Limb (tissue), 2 donors: ENCODE data around the gene FOXL3.
"Not testable (repeated sequence)": the region's sequence is repeated elsewhere in the genome, so short reads cannot be mapped to it uniquely, and the experiment has no call there.

Source experiments
- DNase-seq, 2 donors: peaks; one replicate each; pipeline ENCODE4 v3.0.0-alpha.2; 2016; ENCODE audit errors: extremely low spot score in 2 of 2

FOXL3 gene

DNA sequence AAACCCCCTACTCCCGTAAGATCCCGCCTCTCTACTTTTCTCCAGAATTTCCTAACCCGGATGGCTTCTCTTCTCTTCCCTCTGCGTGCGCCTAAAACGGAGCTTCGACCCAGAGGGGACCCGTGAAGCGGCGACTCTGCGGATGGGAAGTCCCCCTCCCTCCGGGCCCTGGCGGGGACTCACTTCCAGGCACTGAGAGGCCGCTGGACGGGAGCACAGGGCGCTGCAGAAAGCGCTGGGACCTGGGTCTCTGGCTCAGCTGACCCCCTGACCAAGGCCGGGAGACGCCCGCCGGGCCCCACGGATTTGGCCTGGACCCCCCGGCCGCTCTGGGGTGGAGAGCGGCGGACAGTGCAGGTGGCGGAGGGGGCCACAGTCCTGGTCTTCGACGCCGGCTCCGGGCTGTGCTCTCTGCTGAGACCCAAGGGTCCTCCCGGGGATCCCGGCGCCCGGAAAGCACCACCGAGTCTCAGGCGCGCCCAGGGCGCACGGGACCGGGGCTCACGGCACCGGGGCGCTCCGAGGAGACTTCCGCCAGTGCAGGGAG, 688 bp upstream of the FOXL3 start:
- DNase-seq, result no peak

DNA sequence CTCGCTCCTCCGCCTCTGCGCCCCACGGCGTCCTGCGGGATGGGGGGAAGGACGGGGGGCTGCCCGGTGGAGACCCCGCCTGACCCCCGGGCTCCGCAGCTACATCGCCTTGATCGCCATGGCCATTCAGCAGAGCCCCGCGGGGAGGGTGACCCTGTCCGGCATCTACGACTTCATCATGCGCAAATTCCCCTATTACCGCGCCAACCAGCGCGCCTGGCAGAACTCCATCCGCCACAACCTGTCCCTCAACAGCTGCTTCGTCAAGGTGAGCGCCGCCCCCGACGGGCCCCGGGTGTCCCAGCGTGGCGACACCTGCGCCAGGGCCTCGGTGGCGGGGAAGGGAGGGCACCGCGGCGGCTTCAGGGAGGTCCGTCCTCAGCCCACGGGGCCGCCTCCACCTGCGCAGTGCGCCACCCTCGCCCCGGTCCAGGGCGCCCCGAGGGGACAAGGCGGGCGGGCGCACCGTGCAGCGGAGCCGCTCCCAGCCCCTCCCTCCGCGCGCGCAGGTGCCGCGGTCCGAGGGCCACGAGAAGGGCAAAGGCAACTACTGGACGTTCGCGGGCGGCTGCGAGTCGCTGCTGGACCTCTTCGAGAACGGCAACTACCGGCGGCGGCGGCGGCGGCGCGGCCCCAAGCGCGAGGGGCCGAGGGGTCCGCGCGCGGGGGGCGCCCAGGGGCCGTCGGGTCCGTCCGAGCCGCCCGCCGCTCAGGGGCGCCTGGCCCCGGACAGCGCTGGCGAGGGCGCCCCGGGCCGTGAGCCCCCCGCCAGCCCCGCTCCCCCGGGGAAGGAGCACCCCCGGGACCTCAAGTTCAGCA, 793 bp downstream of the FOXL3 start:
- DNase-seq, result peak in 1 of 2 donors; percentile 29

DNA sequence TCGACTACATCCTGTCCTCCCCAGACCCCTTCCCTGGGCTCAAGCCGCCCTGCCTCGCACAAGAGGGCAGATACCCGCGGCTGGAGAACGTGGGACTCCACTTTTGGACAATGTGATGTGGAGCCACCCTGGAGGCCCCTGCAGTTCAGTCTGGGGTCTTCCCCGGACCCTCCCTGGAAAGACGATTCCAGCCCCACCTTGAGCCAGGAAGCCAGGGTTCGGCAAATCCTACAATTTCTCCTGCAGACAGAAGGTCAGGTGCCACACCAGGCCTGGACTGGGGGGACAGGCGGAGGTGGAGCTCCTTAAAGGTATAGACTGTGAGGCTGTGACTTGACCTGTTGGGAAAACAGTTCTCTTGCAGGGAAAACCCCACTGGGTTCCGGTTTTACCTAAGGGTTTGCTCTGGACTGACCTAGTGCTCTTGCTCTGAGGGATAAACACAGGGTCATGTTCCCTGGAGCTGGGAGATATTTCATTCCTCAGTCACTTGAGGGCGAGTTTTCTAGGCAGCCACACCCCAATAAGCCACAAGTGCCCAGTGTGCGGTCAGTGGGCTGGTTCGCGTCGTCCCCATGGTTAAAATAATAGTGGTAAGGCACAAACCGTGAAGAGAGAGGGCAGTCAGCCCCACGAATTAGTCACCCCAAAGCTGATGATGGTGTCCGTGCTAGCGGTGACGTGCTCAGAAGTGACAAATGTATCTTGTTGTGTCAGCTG, 1.6 kb downstream of the FOXL3 start:
- no peak for DNase-seq

DNA sequence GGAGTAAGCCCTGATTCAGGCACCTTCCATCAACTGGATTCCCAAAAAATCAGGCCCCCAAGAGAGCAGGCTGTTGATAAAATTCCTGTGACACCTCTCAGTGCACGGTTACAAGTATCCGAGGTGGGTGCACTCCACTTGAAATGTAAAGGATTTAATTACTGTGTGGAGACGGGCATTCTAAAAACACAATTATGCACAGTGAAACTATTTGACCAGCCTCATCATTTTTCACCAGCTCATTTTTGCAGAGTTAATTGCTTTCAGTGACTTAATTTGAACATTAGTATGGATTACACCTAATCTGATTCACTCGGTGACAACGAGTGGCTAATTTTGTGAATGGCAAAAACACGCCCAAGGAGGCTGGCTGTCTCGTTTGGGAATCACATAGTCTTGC, 2.3 kb downstream of the FOXL3 start:
- no peak for DNase-seq

DNA sequence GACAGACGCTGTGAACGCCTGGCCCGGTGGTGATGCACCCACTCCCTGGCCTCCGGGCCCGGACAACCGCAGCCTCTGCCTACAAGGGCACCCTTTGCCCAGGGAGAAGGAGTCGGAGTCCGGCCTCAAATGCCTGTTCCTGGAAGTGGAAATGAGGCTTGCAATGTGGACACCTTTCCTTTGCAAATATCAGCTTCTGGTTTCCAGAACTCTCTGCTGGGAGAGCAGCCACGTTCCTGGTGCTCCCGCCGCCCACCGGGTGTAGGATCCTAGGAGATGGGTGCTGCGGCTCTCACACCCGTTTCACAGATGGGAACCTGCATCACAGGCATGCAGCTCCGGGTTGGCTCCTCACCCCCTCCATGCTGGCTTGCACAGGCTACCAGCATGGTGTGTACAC, 2.9 kb downstream of the FOXL3 start:
- DNase-seq, result peak in 1 of 2 donors; percentile 21

DNA sequence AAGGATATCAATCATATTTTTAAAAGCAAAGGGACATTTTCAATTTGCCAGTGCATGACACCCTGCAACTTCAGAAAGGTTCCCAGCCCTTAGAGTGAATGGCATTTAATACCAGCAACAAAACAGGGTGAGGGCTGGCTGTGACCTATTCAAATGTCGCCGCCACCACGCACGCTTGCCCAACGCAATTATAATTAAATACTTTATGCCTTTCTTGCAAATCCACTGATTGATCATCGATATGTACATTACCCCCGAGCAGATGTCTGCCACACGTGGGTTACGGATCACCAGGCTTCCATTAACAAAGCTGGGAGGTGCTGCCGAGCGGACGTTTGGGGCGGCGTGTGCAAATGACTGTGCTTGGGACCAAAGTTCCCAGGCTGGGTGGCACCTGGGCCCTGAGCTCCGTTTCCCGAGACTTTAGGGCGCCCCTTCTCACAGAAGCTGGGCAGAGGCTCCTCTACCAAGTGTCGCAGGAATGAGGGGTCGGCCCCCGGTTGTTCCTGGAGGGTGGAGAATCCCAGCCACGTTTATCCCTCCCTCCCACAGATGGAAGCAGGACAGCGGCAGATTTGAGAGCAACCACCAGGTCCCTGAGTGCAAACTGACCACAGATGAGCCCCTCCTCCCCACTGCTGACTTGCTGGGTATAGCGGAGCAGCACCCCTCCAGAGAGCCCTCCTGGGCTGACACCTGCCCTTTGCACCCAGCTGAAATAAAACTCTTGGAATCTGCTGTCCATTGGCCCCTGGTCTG, 3.9 kb downstream of the FOXL3 start:
- DNase-seq, result peak in 1 of 2 donors; percentile 14

DNA sequence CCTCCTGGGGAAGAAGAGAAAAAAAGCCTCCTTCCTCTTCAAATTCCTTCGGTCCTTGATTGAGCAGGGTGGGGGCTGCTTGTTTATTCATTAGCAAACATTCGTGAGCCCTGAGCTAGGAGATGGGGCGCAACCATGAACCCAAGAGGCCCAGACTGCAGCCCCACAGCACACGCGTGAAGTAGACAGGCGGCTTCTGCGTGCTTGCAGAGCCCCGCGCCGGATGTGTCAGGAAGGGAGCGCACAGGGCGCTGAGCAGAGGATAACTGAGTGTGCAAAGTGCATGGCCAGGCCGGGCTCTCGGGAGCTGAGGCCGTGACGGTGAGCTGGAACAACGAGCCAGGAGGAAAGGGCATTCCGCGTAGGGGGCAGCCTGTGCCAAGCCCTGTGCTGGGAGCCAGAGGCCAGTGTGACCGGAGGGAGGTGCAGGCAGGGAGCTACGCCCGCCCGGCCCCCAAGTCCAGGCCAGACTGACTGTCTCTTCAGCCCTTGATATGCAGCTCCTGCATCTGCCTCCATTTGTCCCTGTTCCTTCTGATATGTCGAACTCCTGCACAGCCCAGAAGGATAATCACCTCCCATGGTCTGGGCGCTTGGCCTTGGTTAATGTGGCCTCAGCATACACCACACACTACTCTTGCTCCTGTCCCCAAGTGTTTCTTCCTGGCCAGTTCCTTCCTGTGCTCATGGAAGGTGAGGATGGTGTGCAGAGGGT, 4.6 kb downstream of the FOXL3 start:
- DNase-seq, result peak in 1 of 2 donors; percentile 22

DNA sequence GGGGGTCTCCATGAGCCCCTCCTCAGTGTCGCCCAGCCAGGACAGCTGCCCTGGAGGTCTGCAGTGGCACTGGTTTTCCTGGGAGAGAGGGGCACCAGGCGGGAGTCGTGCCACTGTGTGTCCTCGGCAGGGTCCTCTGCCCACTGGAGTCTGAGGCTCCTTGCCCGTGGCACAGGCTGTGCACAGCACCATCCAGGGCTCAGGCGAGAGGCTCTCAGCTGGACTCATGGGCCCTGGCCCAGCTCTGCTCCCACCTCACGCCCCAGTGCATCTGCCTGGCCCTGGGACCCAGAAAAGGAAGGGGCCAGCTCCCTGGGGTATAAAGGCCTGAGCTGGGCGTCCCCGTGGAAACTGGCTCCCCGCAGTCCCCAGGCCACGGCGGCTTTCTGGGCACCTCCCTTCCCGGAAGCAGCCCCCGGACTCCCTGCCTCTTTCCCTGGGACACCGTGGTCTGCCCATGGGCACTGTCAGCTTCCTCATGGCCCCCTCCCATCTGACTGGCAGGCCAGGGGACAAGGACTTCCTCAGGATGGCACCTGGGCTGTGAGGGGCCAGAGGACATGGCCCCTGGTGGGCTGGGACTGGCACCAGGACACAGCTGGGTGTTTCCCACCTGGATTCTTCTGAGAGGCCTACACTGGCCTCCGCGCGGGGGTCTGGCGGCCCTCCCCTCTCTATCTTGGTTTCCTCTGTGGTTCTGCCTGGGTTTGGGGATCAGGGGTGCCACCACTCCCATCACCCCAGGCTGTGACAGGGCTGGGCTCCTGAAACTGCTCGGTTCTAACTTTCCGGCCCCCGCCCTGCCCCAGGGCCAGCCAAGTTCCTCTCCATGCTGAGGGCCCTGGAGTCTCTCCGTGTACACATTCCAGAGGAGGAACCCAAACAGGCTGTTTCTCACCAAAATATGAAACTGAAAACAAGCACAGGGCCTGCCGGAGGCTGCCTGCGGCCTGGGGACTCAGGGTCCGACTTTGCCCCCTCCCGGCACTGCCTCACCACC, 5.5 kb downstream of the FOXL3 start:
- peak in 1 of 2 donors; percentile 26 for DNase-seq

DNA sequence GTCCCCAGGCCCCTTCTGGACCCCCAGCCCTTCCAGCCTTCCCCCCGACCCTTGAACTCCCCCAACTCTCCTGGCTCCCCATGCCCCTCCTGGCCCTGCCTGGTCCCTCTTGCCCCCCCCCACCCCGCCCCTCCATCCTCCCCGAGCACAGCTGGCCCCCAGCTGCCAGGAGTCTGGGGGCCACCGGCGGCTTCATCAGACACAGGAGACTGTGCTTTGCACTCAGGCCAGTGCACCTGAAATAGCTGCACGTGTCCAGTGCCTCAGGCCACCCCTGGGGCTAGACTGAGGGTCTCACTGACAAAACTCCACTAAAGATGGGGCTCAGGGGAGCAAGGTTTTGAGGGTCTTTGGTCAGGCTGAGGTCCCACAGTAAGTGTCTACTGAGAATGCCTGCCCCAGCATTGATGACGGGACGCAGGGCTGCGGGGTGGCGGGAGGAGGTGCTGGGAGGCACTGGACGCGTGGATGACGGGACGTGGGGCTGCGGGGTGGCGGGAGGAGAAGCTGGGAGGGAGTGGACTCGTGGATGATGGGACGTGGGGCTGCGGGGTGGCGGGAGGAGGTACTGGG, 6.5 kb downstream of the FOXL3 start:
- DNase-seq, result peak in 1 of 2 donors; percentile 16

DNA sequence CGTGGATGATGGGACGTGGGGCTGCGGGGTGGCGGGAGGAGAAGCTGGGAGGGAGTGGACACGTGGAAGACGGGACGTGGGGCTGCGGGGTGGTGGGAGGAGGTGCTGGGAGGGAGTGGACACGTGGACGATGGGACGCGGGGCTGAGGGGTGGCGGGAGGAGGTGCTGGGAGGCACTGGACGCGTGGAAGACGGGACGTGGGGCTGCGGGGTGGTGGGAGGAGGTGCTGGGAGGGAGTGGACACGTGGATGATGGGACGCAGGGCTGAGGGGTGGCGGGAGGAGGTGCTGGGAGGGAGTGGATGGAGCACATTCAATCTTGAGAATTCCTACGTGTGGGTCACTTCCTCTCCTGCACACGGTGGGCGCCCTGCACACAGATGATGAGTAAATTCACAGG, 7.2 kb downstream of the FOXL3 start:
- not testable (repeated sequence) for DNase-seq

DNA sequence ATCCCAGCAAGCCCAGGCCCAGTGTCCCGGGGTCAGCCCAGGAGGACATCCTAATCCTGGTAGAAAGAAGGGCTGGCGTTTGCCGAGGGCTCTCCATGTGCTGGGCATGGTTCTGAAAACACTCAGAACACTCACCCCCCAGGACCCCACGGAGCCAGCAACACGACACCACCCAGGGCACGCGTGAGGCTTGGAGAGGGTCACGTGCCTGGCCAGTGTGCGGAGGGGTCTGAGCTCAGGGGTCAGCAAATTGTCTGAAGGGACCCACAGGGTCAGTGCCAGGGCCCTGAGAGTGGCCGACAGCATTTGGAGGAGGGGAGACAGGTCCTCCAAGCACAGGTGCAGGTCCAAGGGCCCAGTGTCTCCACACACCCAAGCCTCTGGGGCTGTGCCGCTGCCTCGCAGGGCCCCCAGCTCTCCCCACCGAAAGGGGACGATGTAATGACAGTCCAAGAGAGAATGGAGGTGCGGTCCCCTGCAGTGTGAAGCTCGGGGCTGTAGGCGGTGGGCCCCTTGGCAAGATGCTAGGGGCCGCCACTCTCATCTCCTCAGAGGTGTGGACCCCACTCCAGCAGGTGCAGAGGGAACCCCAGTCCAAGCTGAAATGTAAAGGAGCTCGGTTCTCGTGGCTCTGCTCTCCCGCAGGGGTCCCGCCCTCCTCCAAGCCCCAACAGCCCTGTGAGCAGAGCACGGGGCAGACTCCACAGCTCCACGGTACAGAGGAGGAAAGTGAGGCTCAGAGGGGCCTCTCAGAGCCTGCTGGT, 7.8 kb downstream of the FOXL3 start:
- peak in 1 of 2 donors; percentile 17 for DNase-seq

DNA sequence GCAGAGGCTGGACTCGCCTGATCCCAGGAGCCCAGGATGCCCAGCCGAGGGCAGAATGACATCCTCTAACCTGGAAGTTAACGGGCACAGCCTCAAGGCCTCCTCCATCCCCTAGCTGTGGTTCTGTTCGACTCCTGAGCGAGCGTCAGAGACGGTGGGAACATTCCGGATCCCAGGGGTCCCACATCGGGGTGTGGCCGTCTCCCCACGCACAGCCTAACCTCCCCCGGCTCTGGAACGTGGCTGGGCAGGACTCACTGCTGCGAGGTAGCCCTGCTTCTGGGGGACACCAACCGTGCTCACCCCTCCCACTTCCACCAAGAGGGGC, 8.4 kb downstream of the FOXL3 start:
- DNase-seq, result no peak

DNA sequence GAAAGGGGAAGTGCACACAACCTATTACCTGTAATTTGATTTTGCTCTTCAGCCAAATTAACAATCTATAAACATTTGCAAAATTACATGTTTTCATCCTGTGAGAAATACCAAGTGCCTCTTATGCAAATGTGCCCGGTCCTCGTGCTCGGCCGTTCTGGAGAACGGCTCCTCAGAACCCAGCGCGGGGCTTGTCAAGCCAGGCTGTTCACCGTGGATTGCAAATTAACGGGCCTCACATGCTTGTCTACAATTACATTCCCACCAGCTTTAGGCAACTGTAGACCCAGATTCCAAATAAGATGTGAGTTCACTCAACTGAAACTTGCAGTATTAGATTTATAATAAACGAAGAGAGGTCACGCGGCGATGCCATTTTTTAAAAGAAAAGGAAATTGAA, 8.8 kb downstream of the FOXL3 start:
- DNase-seq, result no peak

DNA sequence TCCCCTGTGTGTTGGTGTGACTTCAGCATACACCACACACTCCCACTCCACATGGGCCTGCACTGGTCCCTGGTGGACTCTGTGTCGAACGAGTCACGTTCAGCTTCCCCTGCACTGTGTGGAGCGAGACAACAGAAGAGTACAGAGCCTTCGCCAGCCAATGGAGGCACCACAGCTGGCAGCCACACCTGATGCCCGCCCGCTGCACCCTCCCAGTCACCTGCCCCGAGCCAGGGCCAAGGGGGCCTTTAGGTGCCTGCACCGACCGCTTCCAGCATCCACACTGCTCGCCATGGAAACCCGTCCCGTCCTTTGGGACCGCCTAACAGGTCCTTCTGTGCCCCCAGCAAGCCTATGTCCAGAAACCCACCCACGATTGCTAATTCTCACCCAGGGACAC, 9.2 kb downstream of the FOXL3 start:
- DNase-seq, result no peak

DNA sequence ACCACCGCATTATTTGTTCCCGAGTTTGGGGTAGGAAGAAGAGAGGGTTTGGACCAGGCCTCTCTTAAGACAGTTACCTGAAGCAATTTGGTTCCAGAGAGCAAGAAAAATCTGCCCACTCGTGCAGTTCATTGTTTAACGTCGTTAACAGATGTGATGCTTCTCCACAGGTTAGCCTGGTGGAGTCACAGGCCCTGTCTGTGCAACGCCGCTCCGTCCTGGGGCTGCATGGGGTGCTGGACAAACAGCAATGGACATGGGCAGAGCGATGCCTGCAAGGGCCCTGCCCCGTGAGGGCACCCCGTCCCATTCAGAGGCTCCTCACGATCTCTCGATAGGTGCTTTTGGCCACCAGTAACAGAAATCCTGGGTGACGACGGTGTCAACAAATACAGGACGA, 9.7 kb downstream of the FOXL3 start:
- no peak for DNase-seq

DNA sequence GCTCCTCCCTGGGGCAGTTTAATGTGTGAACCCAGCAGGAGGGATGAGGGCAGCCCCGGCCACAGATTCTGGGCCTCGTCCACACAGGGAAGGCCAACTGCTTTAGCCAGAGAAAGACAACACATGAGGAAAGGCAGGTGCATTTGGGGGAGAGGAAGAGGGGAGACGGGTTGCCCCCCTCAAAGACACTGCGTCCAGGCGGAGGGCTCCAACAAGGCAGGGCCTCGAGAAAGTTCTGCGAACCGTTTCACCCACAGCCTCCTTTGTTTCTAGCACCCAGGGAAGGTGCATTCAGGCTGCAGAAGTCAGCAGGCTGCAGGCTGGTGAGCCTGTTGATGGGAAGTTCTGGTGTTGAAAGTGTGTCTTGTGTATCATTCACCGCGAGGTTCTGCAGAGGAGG, 10.1 kb downstream of the FOXL3 start:
- DNase-seq, result no peak

DNA sequence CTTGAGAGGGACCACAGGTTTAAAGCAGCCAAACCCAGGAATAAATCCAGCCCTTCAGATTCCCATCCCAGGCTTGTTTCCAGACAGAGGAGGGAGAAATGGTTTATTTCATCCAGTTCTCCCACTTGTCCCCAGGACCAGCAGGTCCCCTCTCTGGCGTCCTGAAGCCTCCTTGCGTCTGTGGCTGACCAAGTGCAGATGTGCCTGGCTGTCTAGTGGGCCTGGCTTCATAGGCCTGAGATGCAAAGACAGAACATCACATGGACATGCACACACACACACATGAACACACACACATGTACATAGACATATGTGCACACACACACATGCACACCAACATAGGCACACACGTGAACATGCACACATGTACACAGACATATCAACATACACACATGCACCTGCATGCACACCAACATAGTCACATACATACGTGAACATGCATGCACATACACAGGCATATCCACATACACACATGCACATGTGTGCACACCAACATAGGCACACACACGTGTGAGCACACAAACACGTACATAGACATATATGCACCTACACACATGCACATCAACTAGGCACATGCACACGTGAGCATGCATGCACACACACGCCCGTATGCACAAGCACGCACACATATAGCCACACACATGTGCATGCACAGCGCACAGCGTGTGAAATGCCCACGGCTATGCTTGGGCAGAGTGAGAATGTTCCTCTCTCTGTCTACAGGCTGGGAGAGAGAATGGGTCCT, 10.7 kb downstream of the FOXL3 start:
- DNase-seq, result no peak
